H1 (cell line): Measurements from ENCODE around the gene FAU.
"Not testable (repeated sequence)": the region's sequence is repeated elsewhere in the genome, so short reads cannot be mapped to it uniquely, and the experiment has no call there.

Source experiments
- CBX8 ChIP-seq: fragments of 300-800, 300-1000 bp; sonication (generic); IDR thresholded peaks from 2 replicates; pipeline ENCODE4 v1.7.1; 2016; ENCODE audit warnings: low read depth, low read length, borderline replicate concordance
- EZH2 ChIP-seq: fragments of 200-600 bp; sonication (generic); IDR thresholded peaks from 2 replicates; pipeline ENCODE4 v1.7.1; 2012; ENCODE audit warnings: low read depth, mild to moderate bottlenecking, moderate library complexity, low read length, inconsistent platforms; ENCODE audit not compliant: severe bottlenecking
- NANOG ChIP-seq: IDR thresholded peaks from 2 replicates; pipeline ENCODE4 v1.6.1; 2011; ENCODE audit warnings: low read length, low read depth, mild to moderate bottlenecking, inconsistent platforms; ENCODE audit not compliant: insufficient read depth, poor library complexity, severe bottlenecking
- NRF1 ChIP-seq: IDR thresholded peaks from 2 replicates; pipeline ENCODE4 v1.6.1; 2011; ENCODE audit warnings: mild to moderate bottlenecking, low read depth, low read length, improper control_type of control experiment
- POU5F1 ChIP-seq: IDR thresholded peaks from 2 replicates; pipeline ENCODE4 v1.6.1; 2011; ENCODE audit warnings: low read depth, mild to moderate bottlenecking, low read length, moderate library complexity
- SIN3A ChIP-seq, 2 experiments: IDR thresholded peaks in 1 of 2; conservative IDR thresholded peaks in 1 of 2; 2 replicates each; pipeline ENCODE4 v1.6.1; 2011 to 2012; ENCODE audit warnings: low read length in 2 of 2, improper control_type of control experiment in 1 of 2, low read depth in 1 of 2, mild to moderate bottlenecking in 1 of 2
- TAF1 ChIP-seq: IDR thresholded peaks from 2 replicates; pipeline ENCODE4 v1.6.1; 2011; ENCODE audit warnings: mild to moderate bottlenecking, low read depth, low read length
- TBP ChIP-seq: IDR thresholded peaks from 2 replicates; pipeline ENCODE4 v1.6.1; 2011; ENCODE audit warnings: low read depth, low read length, improper control_type of control experiment
- TF ChIP-seq, protein P1 (sequence below), 3 experiments: IDR thresholded peaks; 1 replicate in 2 of 3; 2 replicates in 1 of 3; pipeline versions ENCODE4 v1.5.1 to v1.6.1; 2011; ENCODE audit warnings: low read length in 3 of 3, mild to moderate bottlenecking in 3 of 3, inconsistent platforms in 2 of 3, low read depth in 1 of 3, moderate library complexity in 1 of 3; ENCODE audit not compliant: insufficient read depth in 1 of 3; ENCODE audit errors: control extremely low read depth in 1 of 3
- TF ChIP-seq, protein P2 (sequence below): IDR thresholded peaks from 2 replicates; pipeline ENCODE4 v1.6.1; 2012; ENCODE audit warnings: inconsistent platforms

DNA sequence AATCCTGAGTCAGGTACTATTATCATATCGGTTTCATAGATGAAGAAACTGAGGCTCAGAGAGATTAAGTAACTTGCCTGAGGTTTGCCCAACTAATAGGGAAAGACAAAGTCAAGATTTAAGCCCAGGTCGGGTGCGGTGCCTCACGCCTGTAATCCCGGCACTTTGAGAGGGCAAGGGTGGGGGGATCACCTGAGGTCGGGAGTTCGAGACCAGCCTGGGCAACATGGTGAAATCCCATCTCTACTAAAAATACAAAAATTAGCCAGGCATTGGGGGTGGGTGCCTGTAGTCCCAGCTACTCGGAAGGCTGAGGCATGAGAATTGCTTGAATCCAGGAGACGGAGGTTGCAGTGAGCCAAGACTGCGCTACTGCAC, 28.2 kb upstream of the FAU start:
- not testable (repeated sequence) for TF ChIP-seq CBX8; TBP; NRF1; POU5F1; SIN3A (conservative IDR thresholded peaks at IDR 0.05 in 1 of 2, IDR thresholded peaks at IDR 0.05 in 1 of 2; ENCODE audit: low read depth in 1 of 2, low read length in 2 of 2); TAF1; NANOG; EZH2
- TF ChIP-seq, protein P1, sequence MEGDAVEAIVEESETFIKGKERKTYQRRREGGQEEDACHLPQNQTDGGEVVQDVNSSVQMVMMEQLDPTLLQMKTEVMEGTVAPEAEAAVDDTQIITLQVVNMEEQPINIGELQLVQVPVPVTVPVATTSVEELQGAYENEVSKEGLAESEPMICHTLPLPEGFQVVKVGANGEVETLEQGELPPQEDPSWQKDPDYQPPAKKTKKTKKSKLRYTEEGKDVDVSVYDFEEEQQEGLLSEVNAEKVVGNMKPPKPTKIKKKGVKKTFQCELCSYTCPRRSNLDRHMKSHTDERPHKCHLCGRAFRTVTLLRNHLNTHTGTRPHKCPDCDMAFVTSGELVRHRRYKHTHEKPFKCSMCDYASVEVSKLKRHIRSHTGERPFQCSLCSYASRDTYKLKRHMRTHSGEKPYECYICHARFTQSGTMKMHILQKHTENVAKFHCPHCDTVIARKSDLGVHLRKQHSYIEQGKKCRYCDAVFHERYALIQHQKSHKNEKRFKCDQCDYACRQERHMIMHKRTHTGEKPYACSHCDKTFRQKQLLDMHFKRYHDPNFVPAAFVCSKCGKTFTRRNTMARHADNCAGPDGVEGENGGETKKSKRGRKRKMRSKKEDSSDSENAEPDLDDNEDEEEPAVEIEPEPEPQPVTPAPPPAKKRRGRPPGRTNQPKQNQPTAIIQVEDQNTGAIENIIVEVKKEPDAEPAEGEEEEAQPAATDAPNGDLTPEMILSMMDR (IDR thresholded peaks at IDR 0.05; ENCODE audit: control extremely low read depth in 1 of 3, insufficient read depth in 1 of 3, low read depth in 1 of 3, low read length in 3 of 3), result not testable (repeated sequence)
- TF ChIP-seq, protein P2, sequence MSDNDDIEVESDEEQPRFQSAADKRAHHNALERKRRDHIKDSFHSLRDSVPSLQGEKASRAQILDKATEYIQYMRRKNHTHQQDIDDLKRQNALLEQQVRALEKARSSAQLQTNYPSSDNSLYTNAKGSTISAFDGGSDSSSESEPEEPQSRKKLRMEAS, result not testable (repeated sequence)
